Uterus (tissue), 2 donors: Measurements from ENCODE around the gene GNAT1.

ENCODE experiments used
- POLR2A ChIP-seq, 2 donors: fragments of 450-650 bp; IDR thresholded peaks; one replicate each; pipeline ENCODE4 v1.6.1; 2016; ENCODE audit warnings: antibody characterized with exemption in 2 of 2, mild to moderate bottlenecking in 1 of 2, moderate library complexity in 1 of 2
- TF ChIP-seq, protein P1 (sequence below), 4 experiments: fragments of 200-600 bp in 2 of 4; fragments of 450-650 bp in 2 of 4; sonication (generic) in 2 of 4; IDR thresholded peaks; one replicate each; pipeline ENCODE4 v1.5.1; 2016 to 2019; ENCODE audit warnings: antibody characterized with exemption in 4 of 4, mild to moderate bottlenecking in 2 of 4, moderate library complexity in 1 of 4

DNA sequence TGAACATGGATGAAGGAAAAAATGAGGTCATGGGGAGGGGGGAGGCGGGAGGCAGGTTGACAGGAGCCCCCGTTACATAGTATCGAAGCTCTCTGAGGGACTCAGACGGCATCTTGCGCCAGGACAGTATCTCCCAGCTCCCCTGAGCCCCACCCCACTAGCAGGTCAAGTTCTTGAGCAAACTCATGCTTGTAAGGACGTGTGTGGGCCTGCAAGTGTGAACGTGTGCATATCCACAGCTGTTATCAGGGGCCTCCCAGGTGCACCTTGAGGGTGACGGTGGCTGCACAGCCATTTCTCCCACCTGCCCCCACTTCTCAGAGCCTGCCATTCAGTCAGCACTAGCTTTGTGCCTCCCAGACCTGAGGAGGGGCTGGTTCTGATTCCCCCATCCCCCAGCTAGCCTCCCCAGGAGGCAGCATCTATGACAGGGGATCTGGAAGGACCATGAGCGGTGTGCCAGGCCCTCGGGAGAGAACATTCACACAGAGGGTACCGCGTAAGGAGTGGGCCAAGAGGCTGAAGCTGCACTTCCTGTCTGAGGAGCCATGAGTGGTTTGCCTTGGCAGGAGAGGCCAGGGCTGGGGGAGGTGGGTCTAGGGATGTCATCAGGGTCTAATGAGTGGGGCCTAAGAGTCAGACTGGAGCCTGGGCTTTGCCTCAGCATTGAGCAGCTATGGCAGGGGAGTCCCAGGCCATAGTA is 33.4 kb upstream of the GNAT1 start:
- TF ChIP-seq, protein P1, sequence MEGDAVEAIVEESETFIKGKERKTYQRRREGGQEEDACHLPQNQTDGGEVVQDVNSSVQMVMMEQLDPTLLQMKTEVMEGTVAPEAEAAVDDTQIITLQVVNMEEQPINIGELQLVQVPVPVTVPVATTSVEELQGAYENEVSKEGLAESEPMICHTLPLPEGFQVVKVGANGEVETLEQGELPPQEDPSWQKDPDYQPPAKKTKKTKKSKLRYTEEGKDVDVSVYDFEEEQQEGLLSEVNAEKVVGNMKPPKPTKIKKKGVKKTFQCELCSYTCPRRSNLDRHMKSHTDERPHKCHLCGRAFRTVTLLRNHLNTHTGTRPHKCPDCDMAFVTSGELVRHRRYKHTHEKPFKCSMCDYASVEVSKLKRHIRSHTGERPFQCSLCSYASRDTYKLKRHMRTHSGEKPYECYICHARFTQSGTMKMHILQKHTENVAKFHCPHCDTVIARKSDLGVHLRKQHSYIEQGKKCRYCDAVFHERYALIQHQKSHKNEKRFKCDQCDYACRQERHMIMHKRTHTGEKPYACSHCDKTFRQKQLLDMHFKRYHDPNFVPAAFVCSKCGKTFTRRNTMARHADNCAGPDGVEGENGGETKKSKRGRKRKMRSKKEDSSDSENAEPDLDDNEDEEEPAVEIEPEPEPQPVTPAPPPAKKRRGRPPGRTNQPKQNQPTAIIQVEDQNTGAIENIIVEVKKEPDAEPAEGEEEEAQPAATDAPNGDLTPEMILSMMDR (IDR thresholded peaks at IDR 0.05) = no peak
- TF ChIP-seq POLR2A (IDR thresholded peaks at IDR 0.05) = no peak
